Fibroblast of pulmonary artery (primary cell): Measurements from ENCODE around the gene GGT6.

Experiments
- DNase-seq: peaks from one replicate; pipeline ENCODE4 v3.0.0-alpha.2; 2010; ENCODE audit warnings: low read depth
- H3K4me3 ChIP-seq: replicated peaks from 2 replicates; pipeline ENCODE4 v1.5.1; 2011; ENCODE audit warnings: low read depth, mild to moderate bottlenecking, control low read depth, low read length, moderate library complexity
- CTCF ChIP-seq: IDR thresholded peaks from 2 replicates; pipeline ENCODE4 v1.5.1; 2011; ENCODE audit warnings: mild to moderate bottlenecking, control low read depth, low read length, inconsistent platforms; ENCODE audit errors: missing control alignments

GGT6 gene

DNA sequence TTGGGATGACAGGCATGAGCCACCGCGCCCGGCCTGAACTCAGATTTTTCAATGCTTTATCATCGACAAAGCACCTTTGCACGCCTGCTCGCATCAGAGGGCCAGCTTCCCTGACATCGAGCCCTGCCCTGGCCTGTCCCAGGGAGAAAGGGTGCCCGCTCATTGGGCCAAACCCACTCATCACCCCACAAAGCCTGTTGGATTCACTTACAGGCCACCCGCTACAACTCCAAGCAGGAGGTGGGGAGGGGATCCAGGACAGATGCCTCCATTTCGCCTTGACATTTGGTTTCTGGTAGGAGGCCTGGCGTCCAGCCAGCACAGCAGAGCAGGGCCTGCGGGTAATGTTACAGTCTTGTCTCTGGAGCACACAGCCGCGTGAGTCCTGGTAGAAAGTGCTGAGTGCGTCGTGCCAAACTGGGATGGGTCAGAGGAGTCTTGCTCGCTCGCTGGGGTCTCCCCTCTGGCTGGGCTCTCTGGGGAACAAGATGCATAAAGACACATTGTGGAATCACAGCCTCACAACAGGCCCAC, 43.8 kb upstream of the GGT6 start:
- H3K4me3 ChIP-seq = no peak overlapping the region
- DNase-seq = peak; percentile 55
- no peak for TF ChIP-seq CTCF

- no peak for DNase-seq
- H3K4me3 ChIP-seq = no peak overlapping the region
- TF ChIP-seq CTCF = no peak
Measured at GRCh38 chr17:4602041-4602440, 41.7 kb upstream of the GGT6 start.

GRCh38 chr17:4601326-4601725, 40.9 kb upstream of the GGT6 start:
- no peak overlapping the region for H3K4me3 ChIP-seq
- no peak for TF ChIP-seq CTCF
- DNase-seq = no peak

DNA sequence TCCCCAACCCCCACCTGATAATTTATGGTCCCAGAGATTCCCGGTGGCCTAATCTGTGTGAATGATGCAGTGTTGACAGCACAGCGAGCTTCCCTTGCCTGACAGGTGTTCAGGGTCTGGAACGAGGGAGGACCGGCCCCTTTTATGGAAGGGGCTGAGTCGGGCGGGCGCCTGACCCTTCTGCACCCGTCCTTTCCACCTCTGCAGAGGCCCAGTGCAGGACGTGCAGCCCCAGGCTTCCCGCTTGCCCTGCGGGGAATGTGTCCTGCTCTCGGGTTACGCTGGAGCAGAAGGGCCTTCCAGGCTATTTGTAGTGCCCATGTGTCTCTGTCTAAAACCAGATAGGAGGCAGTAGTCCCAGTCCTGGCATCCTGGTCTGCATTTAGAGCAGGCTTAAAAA, 40.2 kb upstream of the GGT6 start:
- no peak overlapping the region for H3K4me3 ChIP-seq
- no peak for TF ChIP-seq CTCF
- no peak for DNase-seq

DNA sequence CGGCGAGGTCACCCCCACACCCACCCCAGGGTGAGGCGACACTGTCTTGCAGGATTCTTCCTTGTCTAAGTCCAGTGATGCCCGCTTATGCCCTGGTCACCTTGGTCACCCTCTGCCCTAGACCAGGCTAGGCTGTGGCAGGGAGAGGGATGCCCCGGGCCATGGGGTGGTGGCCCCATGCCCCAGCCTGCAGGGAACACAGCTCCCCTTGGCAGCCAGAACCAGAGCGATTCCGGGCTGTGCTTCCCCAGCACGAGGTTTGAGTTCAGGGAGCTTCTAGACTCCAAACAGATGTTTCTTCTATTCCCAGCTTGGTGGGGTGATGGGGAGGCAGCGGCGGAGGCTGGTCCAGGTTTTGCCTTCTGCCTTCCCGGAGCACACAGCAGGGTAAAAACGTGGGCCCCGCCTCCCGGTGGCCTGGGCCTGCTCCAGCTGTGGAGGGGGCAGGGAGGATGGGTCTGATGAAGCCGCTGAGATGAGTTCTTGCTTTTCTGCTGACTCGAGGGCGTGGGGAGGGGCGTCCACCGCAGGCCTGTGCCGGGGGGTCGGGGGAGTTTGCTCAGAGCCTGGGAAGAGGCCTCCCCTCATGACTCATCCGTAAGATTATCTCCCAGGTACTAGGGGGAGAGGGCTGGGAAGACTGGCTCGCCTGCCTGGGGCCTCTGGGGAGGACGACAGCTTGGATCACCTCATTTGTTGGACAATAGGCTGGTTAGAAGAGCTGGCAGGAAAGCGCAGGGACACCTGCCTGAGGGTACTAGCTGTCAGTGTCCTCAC, 39.3 kb upstream of the GGT6 start:
- no peak overlapping the region for H3K4me3 ChIP-seq
- TF ChIP-seq CTCF = no peak
- peak; percentile 51 for DNase-seq

DNA sequence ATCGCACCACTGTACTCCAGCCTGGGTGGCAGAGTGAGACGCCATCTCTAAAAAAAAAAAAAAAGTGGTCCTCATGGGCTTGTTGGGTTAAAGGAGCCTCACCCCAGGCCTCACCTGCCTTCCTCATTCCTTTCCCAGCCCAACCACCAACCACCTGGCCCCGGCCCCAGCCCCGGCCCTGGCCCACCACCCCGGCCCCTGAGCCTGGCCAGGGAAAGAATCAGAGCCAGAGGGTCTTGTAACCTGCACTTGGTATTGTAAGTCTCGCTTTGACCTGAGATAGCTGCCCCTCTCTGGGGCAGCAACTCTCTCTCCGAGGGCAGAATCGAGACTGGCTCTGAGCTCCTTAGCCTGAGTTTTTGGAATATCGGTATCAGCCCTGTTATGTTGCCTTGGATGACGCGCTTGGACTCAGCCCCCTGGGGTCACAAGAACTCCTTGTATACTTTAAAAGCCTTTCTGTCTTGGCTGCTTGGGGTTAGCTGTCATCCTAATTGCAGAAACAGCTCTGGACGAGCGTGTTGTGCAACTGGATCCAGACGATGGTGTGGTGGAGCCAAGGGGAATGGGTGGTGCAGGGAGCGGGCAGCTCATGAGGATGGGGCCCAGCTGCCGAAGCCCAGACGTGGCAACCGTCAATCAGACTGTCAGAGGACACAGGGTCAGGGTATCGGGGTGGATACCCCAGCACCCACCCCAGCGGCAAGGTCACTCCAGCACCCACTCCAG, 38.6 kb upstream of the GGT6 start:
- peak; percentile 66 for DNase-seq
- no peak overlapping the region for H3K4me3 ChIP-seq
- no peak for TF ChIP-seq CTCF
